Natural killer cell (primary cell): ENCODE data around the gene FOXN4. TPM values are rescaled to one million over a fixed set of nuclear protein-coding genes. Genes with fewer than 3 reads are reported as not detected.

Experiments
- ATAC-seq, 3 donors: fragments of 150-1000 bp in 2 of 3; fragments of 200-7000 bp in 1 of 3; cut with Tn5 transposase; 1 replicate in 1 of 3; 2 replicates in 2 of 3; pipeline ENCODE4 v1.10.0; 2021; ENCODE audit warnings: mild to moderate bottlenecking in 2 of 3, moderate library complexity in 2 of 3
- DNase-seq, 2 donors: peaks; one replicate each; pipeline versions ENCODE4 v3.0.0 to v3.0.0-alpha.2; 2013 to 2021; ENCODE audit warnings: mixed read lengths in 1 of 2
- H3K27ac ChIP-seq: one replicate; pipeline ENCODE4 v1.5.1; 2013; ENCODE audit warnings: mild to moderate bottlenecking, low read length
- H3K27me3 ChIP-seq: one replicate; pipeline ENCODE4 v1.6.1; 2013; ENCODE audit warnings: low read length; ENCODE audit not compliant: control insufficient read depth, insufficient read depth
- H3K36me3 ChIP-seq: one replicate; pipeline ENCODE4 v1.6.1; 2013; ENCODE audit warnings: low read length; ENCODE audit not compliant: control insufficient read depth, insufficient read depth
- H3K4me1 ChIP-seq: one replicate; pipeline ENCODE4 v1.6.1; 2013; ENCODE audit warnings: low read length; ENCODE audit not compliant: control insufficient read depth, insufficient read depth
- H3K4me3 ChIP-seq: one replicate; pipeline ENCODE4 v1.5.1; 2013; ENCODE audit warnings: low read length
- H3K9me3 ChIP-seq: one replicate; pipeline ENCODE4 v1.6.1; 2013; ENCODE audit warnings: low read length; ENCODE audit not compliant: control insufficient read depth, insufficient read depth
- H3K27ac Mint-ChIP-seq, 2 donors: one replicate each; pipeline ENCODE4 v1.8.0; 2022; ENCODE audit warnings: mild to moderate bottlenecking in 2 of 2, mixed read lengths in 2 of 2, moderate library complexity in 1 of 2
- H3K27me3 Mint-ChIP-seq, 2 donors: one replicate each; pipeline ENCODE4 v1.8.0; 2022; ENCODE audit warnings: low read depth in 2 of 2, mixed read lengths in 2 of 2
- H3K36me3 Mint-ChIP-seq: one replicate; pipeline ENCODE4 v1.8.0; 2022; ENCODE audit warnings: mixed read lengths
- H3K4me1 Mint-ChIP-seq, 2 donors: one replicate each; pipeline ENCODE4 v1.8.0; 2022; ENCODE audit warnings: mixed read lengths in 2 of 2
- H3K4me3 Mint-ChIP-seq: one replicate; pipeline ENCODE4 v1.8.0; 2022; ENCODE audit warnings: mild to moderate bottlenecking, moderate library complexity, mixed read lengths
- H3K9me3 Mint-ChIP-seq, 2 donors: one replicate each; pipeline ENCODE4 v1.8.0; 2022; ENCODE audit warnings: mixed read lengths in 2 of 2
- CTCF ChIP-seq: fragments of 200-600 bp; IDR thresholded peaks from one replicate; pipeline ENCODE4 v1.8.0; 2022; ENCODE audit warnings: antibody characterized with exemption
- WGBS: methylation state at CpG from one replicate; pipeline ENCODE4 v1.1.7; 2013; ENCODE audit warnings: missing lambda C conversion rate; ENCODE audit not compliant: insufficient coverage; 5-methylcytosine and 5-hydroxymethylcytosine counted together
- intact Hi-C: fragments of 100-400 bp; cut with micrococcal nuclease; formaldehyde crosslinking; loops from one replicate; pipeline ENCODE4 v1.14.2; 2022
- total RNA-seq, 4 donors: library from RNA; stranded (reverse); fragments of 120-200 nt in 1 of 4; gene quantifications; one replicate each; pipeline versions ENCODE4 v1.2.3 to v1.2.4, GENCODE V29; 2013 to 2022

The FOXN4 gene
- total RNA-seq, 3 donors from 2014 or later (not counting 1 experiment from before 2014, with no cell fraction given): not detected

GRCh38 chr12:109247831-109248654, 61.0 kb downstream of the FOXN4 start:
- 91% methylated on average over 9 of the region's 9 CpGs for WGBS
- TF ChIP-seq CTCF: no peak

GRCh38 chr12:109246221-109246620, 62.9 kb downstream of the FOXN4 start:
- TF ChIP-seq CTCF: no peak
- intact Hi-C loops: no loop called here
- Histone ChIP-seq H3K4me3 (no peak overlapping the region), H3K9me3 (no peaks in the 10 kb centered on the region), H3K27me3 (no peaks in the 10 kb centered on the region), H3K4me1 (no peaks in the 10 kb centered on the region), H3K36me3 (no peaks in the 10 kb centered on the region), H3K27ac (no peak overlapping the region)
- Mint-ChIP-seq H3K9me3 (no peaks in the 10 kb centered on the region), H3K27me3 (no peaks in the 10 kb centered on the region), H3K4me3 (no peak overlapping the region), H3K4me1 (no peaks in the 10 kb centered on the region), H3K36me3 (no peaks in the 10 kb centered on the region), H3K27ac (no peak overlapping the region)
- WGBS: 97% methylated on average over 15 of the region's 15 CpGs
- ATAC-seq (no peak), DNase-seq (no peak)

More at GRCh38 chr12:109247831-109248654, 61.0 kb downstream of the FOXN4 start:
- Histone ChIP-seq H3K36me3 (no peaks in the 10 kb centered on the region), H3K4me1 (no peaks in the 10 kb centered on the region), H3K4me3 (no peak overlapping the region), H3K27me3 (no peaks in the 10 kb centered on the region), H3K9me3 (no peaks in the 10 kb centered on the region), H3K27ac (no peak overlapping the region)
- H3K9me3 Mint-ChIP-seq: no peaks in the 10 kb centered on the region
- no peak for ATAC-seq
- no peak overlapping the region for H3K4me3 Mint-ChIP-seq
- H3K36me3 Mint-ChIP-seq: no peaks in the 10 kb centered on the region
- no peak overlapping the region for H3K27ac Mint-ChIP-seq
- intact Hi-C loops: no loop called here
- H3K4me1 Mint-ChIP-seq: no peaks in the 10 kb centered on the region
- DNase-seq: no peak
- no peaks in the 10 kb centered on the region for H3K27me3 Mint-ChIP-seq

- H3K4me3 Mint-ChIP-seq: no peak overlapping the region
- no peaks in the 10 kb centered on the region for H3K4me1 Mint-ChIP-seq
- no peaks in the 10 kb centered on the region for H3K27me3 Mint-ChIP-seq
- WGBS: 89% methylated on average over 5 of the region's 5 CpGs
- no peak for TF ChIP-seq CTCF
- no peaks in the 10 kb centered on the region for H3K9me3 ChIP-seq
- intact Hi-C loops: no loop called here
- H3K27ac ChIP-seq: no peak overlapping the region
- DNase-seq (no peak), ATAC-seq (no peak)
- no peaks in the 10 kb centered on the region for H3K27me3 ChIP-seq
- H3K9me3 Mint-ChIP-seq: no peaks in the 10 kb centered on the region
- H3K27ac Mint-ChIP-seq: no peak overlapping the region
- H3K36me3 Mint-ChIP-seq: no peaks in the 10 kb centered on the region
- H3K4me3 ChIP-seq: no peak overlapping the region
- no peaks in the 10 kb centered on the region for H3K4me1 ChIP-seq
- H3K36me3 ChIP-seq: no peaks in the 10 kb centered on the region
Observed at GRCh38 chr12:109244073-109244472, 65.0 kb downstream of the FOXN4 start.

- intact Hi-C loops: no loop called here
- Mint-ChIP-seq H3K9me3 (no peaks in the 10 kb centered on the region), H3K4me3 (no peak overlapping the region), H3K27me3 (no peaks in the 10 kb centered on the region), H3K27ac (no peak overlapping the region), H3K36me3 (no peaks in the 10 kb centered on the region), H3K4me1 (no peaks in the 10 kb centered on the region)
- DNase-seq (no peak), ATAC-seq (no peak)
- H3K27ac ChIP-seq: no peak overlapping the region
- 99% methylated on average over 5 of the region's 5 CpGs for WGBS
- H3K36me3 ChIP-seq: no peaks in the 10 kb centered on the region
- no peaks in the 10 kb centered on the region for H3K27me3 ChIP-seq
- H3K4me1 ChIP-seq: no peaks in the 10 kb centered on the region
- no peak overlapping the region for H3K4me3 ChIP-seq
- H3K9me3 ChIP-seq: no peaks in the 10 kb centered on the region
- no peak for TF ChIP-seq CTCF
Observed at GRCh38 chr12:109241936-109242335, 67.1 kb downstream of the FOXN4 start.
